22Rv1 (cell line): ENCODE data around the gene KCMF1.

ENCODE experiments used
- CTCF ChIP-seq: fragments of 450-650 bp; IDR thresholded peaks from 2 replicates; pipeline ENCODE4 v1.5.1; 2017; ENCODE audit warnings: mild to moderate bottlenecking
- ZFX ChIP-seq: fragments of 450-650 bp; IDR thresholded peaks from 2 replicates; pipeline ENCODE4 v1.6.1; 2017; ENCODE audit warnings: antibody characterized with exemption, borderline replicate concordance

- TF ChIP-seq CTCF (no peak), ZFX (no peak)
These were observed 30.6 kb downstream of the KCMF1 start for GRCh38 chr2:85001595-85001994.
